ENCODE measurements around the gene TBC1D22A.
"Not testable (repeated sequence)": the region's sequence is repeated elsewhere in the genome, so short reads cannot be mapped to it uniquely, and the experiment has no call there.

Gene TBC1D22A

GRCh38 chr22:47105085-47105484, 342.6 kb downstream of the TBC1D22A start:
- no peak for DNase-seq (ENCODE audit: low spot score)

GRCh38 chr22:47106806-47107205, 344.4 kb downstream of the TBC1D22A start:
- no peak for DNase-seq (ENCODE audit: low spot score)

- DNase-seq (ENCODE audit: low spot score), result no peak
These were observed 345.0 kb downstream of the TBC1D22A start for GRCh38 chr22:47107431-47107830.

- DNase-seq (ENCODE audit: low spot score), result no peak
These were observed 348.5 kb downstream of the TBC1D22A start for GRCh38 chr22:47110817-47111443.

- DNase-seq (ENCODE audit: low spot score), result no peak
These were observed 349.5 kb downstream of the TBC1D22A start for GRCh38 chr22:47111626-47112581.

GRCh38 chr22:47112582-47112965, 350.1 kb downstream of the TBC1D22A start:
- DNase-seq (ENCODE audit: low spot score), result no peak

- DNase-seq (ENCODE audit: low spot score), result no peak
These were observed 350.8 kb downstream of the TBC1D22A start for GRCh38 chr22:47112994-47113852.

- no peak for DNase-seq (ENCODE audit: low spot score)
These were observed 351.5 kb downstream of the TBC1D22A start for GRCh38 chr22:47113853-47114415.

- no peak for DNase-seq (ENCODE audit: low spot score)
These were observed 352.5 kb downstream of the TBC1D22A start for GRCh38 chr22:47114813-47115517.

GRCh38 chr22:47115518-47115890, 353.1 kb downstream of the TBC1D22A start:
- DNase-seq (ENCODE audit: low spot score), result no peak

- no peak for DNase-seq (ENCODE audit: low spot score)
These were observed 353.5 kb downstream of the TBC1D22A start for GRCh38 chr22:47115921-47116320.

GRCh38 chr22:47116426-47117341, 354.2 kb downstream of the TBC1D22A start:
- DNase-seq (ENCODE audit: low spot score), result no peak

- not testable (repeated sequence) for DNase-seq (ENCODE audit: low spot score)
These were observed 355.0 kb downstream of the TBC1D22A start for GRCh38 chr22:47117442-47117841.

- no peak for DNase-seq (ENCODE audit: low spot score)
These were observed 356.7 kb downstream of the TBC1D22A start for GRCh38 chr22:47119181-47119580.

GRCh38 chr22:47120399-47120798, 357.9 kb downstream of the TBC1D22A start:
- DNase-seq (ENCODE audit: low spot score), result no peak

- no peak for DNase-seq (ENCODE audit: low spot score)
These were observed 359.3 kb downstream of the TBC1D22A start for GRCh38 chr22:47121791-47122190.

GRCh38 chr22:47122441-47123000, 360.1 kb downstream of the TBC1D22A start:
- DNase-seq (ENCODE audit: low spot score), result no peak

- DNase-seq (ENCODE audit: low spot score), result no peak
These were observed 360.8 kb downstream of the TBC1D22A start for GRCh38 chr22:47123006-47123826.

GRCh38 chr22:47123827-47124442, 361.5 kb downstream of the TBC1D22A start:
- no peak for DNase-seq (ENCODE audit: low spot score)
